ENCODE measurements around the gene TMEM245.

- TF ChIP-seq ZNF33A (CRISPR knock-in tag; IDR thresholded peaks at IDR 0.05; ENCODE audit: borderline replicate concordance) (no peak), MAX (IDR thresholded peaks at IDR 0.05) (no peak)
These were observed 67.3 kb downstream of the TMEM245 start for GRCh38 chr9:109052416-109052815.

All from HepG2 (cell line).